Trophoblast cell (in vitro differentiated cells and primary cell): ENCODE results near the gene SPINT3.
"Not testable (repeated sequence)": the region's sequence is repeated elsewhere in the genome, so short reads cannot be mapped to it uniquely, and the experiment has no call there.

Experiments used
- DNase-seq, 2 donors: peaks; one replicate each; pipeline ENCODE4 v3.0.0-alpha.2; 2016
- H2AFZ ChIP-seq: 2 replicates; pipeline ENCODE4 v1.6.1; 2013; ENCODE audit warnings: low read length, moderate library complexity, mild to moderate bottlenecking; ENCODE audit not compliant: insufficient read depth, poor library complexity
- H2AK5ac ChIP-seq: 2 replicates; pipeline ENCODE4 v1.6.1; 2013; ENCODE audit warnings: mild to moderate bottlenecking, low read length
- H2BK120ac ChIP-seq: 2 replicates; pipeline ENCODE4 v1.6.1; 2013; ENCODE audit warnings: low read length, mild to moderate bottlenecking, moderate library complexity; ENCODE audit not compliant: insufficient read depth, poor library complexity
- H2BK12ac ChIP-seq: 2 replicates; pipeline ENCODE4 v1.6.1; 2013; ENCODE audit warnings: mild to moderate bottlenecking, low read length, moderate library complexity
- H2BK5ac ChIP-seq: 2 replicates; pipeline ENCODE4 v1.6.1; 2013; ENCODE audit warnings: low read length, low read depth, moderate library complexity, mild to moderate bottlenecking; ENCODE audit not compliant: poor library complexity
- H3K14ac ChIP-seq: 2 replicates; pipeline ENCODE4 v1.6.1; 2013; ENCODE audit warnings: mild to moderate bottlenecking, low read length
- H3K18ac ChIP-seq: 2 replicates; pipeline ENCODE4 v1.6.1; 2013; ENCODE audit warnings: mild to moderate bottlenecking, low read length
- H3K23ac ChIP-seq: 2 replicates; pipeline ENCODE4 v1.6.1; 2013; ENCODE audit warnings: low read length
- H3K27ac ChIP-seq: 2 replicates; pipeline ENCODE4 v1.5.1; 2013; ENCODE audit warnings: low read depth, mild to moderate bottlenecking, inconsistent platforms, low read length, moderate library complexity
- H3K27me3 ChIP-seq: 2 replicates; pipeline ENCODE4 v1.6.1; 2013; ENCODE audit warnings: inconsistent platforms, mild to moderate bottlenecking, low read length, moderate library complexity; ENCODE audit not compliant: insufficient read depth
- H3K36me3 ChIP-seq, 2 experiments: 1 replicate in 1 of 2; 2 replicates in 1 of 2; pipeline ENCODE4 v1.6.1; 2013; ENCODE audit warnings: low read length in 2 of 2, mild to moderate bottlenecking in 2 of 2, moderate library complexity in 1 of 2; ENCODE audit not compliant: insufficient read depth in 2 of 2, control insufficient read depth in 1 of 2
- H3K4ac ChIP-seq: 2 replicates; pipeline ENCODE4 v1.6.1; 2013; ENCODE audit warnings: low read depth, mild to moderate bottlenecking, low read length, moderate library complexity
- H3K4me1 ChIP-seq, 2 experiments: 1 replicate in 1 of 2; 2 replicates in 1 of 2; pipeline ENCODE4 v1.6.1; 2013; ENCODE audit warnings: low read length in 2 of 2, mild to moderate bottlenecking in 2 of 2, moderate library complexity in 1 of 2; ENCODE audit not compliant: insufficient read depth in 2 of 2, control insufficient read depth in 1 of 2
- H3K4me2 ChIP-seq: 2 replicates; pipeline ENCODE4 v1.6.1; 2013; ENCODE audit warnings: inconsistent platforms, mild to moderate bottlenecking, low read length, moderate library complexity
- H3K4me3 ChIP-seq: 2 replicates; pipeline ENCODE4 v1.5.1; 2013; ENCODE audit warnings: mild to moderate bottlenecking, low read depth, low read length, inconsistent platforms
- H3K79me1 ChIP-seq: one replicate; pipeline ENCODE4 v1.6.1; 2013; ENCODE audit warnings: low read length
- H3K79me2 ChIP-seq: 2 replicates; pipeline ENCODE4 v1.6.1; 2013; ENCODE audit warnings: low read length, mild to moderate bottlenecking; ENCODE audit not compliant: control insufficient read depth, insufficient read depth, poor library complexity
- H3K9ac ChIP-seq: 2 replicates; pipeline ENCODE4 v1.6.1; 2013; ENCODE audit warnings: mild to moderate bottlenecking, low read length
- H3K9me3 ChIP-seq: 2 replicates; pipeline ENCODE4 v1.6.1; 2013; ENCODE audit warnings: low read depth, mild to moderate bottlenecking, control low read depth, inconsistent platforms, low read length; ENCODE audit not compliant: insufficient read depth
- H4K12ac ChIP-seq: 2 replicates; pipeline ENCODE4 v1.6.1; 2013; ENCODE audit warnings: low read depth, mild to moderate bottlenecking, low read length, moderate library complexity
- H4K8ac ChIP-seq: 2 replicates; pipeline ENCODE4 v1.6.1; 2013; ENCODE audit warnings: low read depth, mild to moderate bottlenecking, low read length, moderate library complexity
- H4K91ac ChIP-seq: one replicate; pipeline ENCODE4 v1.6.1; 2013; ENCODE audit warnings: low read depth, mild to moderate bottlenecking, low read length, moderate library complexity
- WGBS: extraction: QIAGEN DNeasy Blood & Tissue Kit; methylation state at CpG from one replicate; pipeline ENCODE4 v1.1.7; 2013; ENCODE audit warnings: missing lambda C conversion rate; ENCODE audit not compliant: insufficient read length, insufficient coverage; ENCODE audit errors: extremely low coverage; 5-methylcytosine and 5-hydroxymethylcytosine counted together

Gene SPINT3

DNA sequence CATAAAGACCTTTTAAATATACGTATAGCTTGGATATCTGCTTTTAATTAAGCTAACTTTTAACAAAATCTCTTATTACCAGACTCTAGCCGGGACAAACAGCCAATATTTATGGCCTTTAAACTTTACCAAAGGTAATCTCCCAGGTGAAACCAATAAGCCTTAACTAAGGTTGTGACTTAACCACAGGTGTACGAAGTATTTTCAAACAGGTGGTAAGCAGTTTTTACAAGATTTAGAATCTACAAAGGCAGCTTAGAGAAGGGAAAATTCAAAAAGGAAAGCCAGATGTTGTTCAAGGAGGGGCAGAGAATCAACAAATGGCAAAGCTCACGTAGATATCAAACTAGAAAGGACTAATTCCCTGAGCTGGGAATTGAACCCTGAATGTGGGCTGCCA lies 30.0 kb downstream of the SPINT3 start:
- H2AFZ ChIP-seq, result no peak overlapping the region
- no peak overlapping the region for H2BK5ac ChIP-seq
- WGBS, result no CpG with 5 or more reads among the region's 4 CpGs
- peaks cover 2% of the 10 kb centered on the region for H3K9me3 ChIP-seq
- peaks cover 1% of the 10 kb centered on the region for H3K79me1 ChIP-seq
- H2BK120ac ChIP-seq, result no peak overlapping the region
- no peak overlapping the region for H3K23ac ChIP-seq
- H3K18ac ChIP-seq, result no peak overlapping the region
- H3K79me2 ChIP-seq, result no peaks in the 10 kb centered on the region
- no peaks in the 10 kb centered on the region for H3K27me3 ChIP-seq
- H4K8ac ChIP-seq, result no peak overlapping the region
- H3K4me1 ChIP-seq, result peaks cover 5 to 9% of the 10 kb centered on the region in 2 experiments
- no peak overlapping the region for H2BK12ac ChIP-seq
- no peaks in the 10 kb centered on the region for H3K36me3 ChIP-seq
- no peak overlapping the region for H3K27ac ChIP-seq
- no peak overlapping the region for H3K14ac ChIP-seq
- no peak overlapping the region for H3K4me3 ChIP-seq
- H4K12ac ChIP-seq, result no peak overlapping the region
- no peak overlapping the region for H3K4ac ChIP-seq
- no peak overlapping the region for H3K4me2 ChIP-seq
- no peak overlapping the region for H2AK5ac ChIP-seq
- H3K9ac ChIP-seq, result no peak overlapping the region
- no peak overlapping the region for H4K91ac ChIP-seq
- no peak for DNase-seq

DNA sequence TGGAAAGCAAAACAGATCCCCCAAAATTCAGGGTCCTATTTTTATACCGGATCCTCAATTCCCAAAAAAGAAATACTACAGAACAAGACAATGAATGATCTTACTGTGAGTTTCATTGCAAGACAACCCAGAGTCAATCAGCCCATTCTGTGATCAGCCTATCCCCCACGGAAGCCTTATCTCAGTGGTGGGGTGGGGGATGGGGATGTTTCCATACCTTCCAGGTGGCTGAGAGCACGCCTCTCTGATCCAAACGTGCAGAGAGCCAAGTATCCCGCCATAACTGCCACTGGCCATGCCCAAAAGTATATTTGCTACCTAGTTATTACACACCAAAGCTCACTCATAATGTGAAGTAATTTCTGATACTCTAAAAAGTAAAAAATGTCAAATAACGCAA lies 30.7 kb downstream of the SPINT3 start:
- Histone ChIP-seq H4K8ac (no peak overlapping the region), H2BK12ac (no peak overlapping the region), H3K4ac (no peak overlapping the region), H3K9ac (no peak overlapping the region), H2AFZ (no peak overlapping the region), H3K18ac (no peak overlapping the region), H2AK5ac (no peak overlapping the region), H3K23ac (no peak overlapping the region), H3K9me3 (peaks cover 2% of the 10 kb centered on the region), H3K4me2 (no peak overlapping the region), H3K27ac (no peak overlapping the region), H3K79me2 (no peaks in the 10 kb centered on the region), H4K91ac (no peak overlapping the region), H2BK120ac (no peak overlapping the region), H3K27me3 (no peaks in the 10 kb centered on the region), H3K4me1 (peaks cover 5 to 9% of the 10 kb centered on the region in 2 experiments), H3K14ac (no peak overlapping the region), H4K12ac (no peak overlapping the region), H3K4me3 (no peak overlapping the region), H3K36me3 (no peaks in the 10 kb centered on the region), H3K79me1 (peaks cover 1% of the 10 kb centered on the region), H2BK5ac (no peak overlapping the region)
- WGBS, result no CpG with 5 or more reads among the region's 6 CpGs
- no peak for DNase-seq

DNA sequence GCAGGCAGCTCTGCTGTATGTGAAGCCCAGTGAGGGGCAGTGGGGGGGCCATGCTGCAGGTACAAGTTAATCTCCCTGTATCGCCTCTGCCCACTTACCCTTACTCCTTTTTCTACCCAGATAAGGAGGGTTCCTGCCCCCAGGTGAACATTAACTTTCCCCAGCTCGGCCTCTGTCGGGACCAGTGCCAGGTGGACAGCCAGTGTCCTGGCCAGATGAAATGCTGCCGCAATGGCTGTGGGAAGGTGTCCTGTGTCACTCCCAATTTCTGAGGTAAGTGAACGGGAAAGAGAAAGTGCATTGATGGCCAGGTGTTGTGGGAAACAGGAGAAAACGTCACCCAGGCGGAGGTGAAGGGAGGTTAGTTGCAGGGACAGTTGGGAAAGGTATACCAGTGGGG lies 35.6 kb downstream of the SPINT3 start:
- DNase-seq, result no peak
- Histone ChIP-seq H3K4me2 (no peak overlapping the region), H3K79me2 (no peaks in the 10 kb centered on the region), H3K23ac (no peak overlapping the region), H3K79me1 (no peaks in the 10 kb centered on the region), H3K4me3 (no peak overlapping the region), H2BK120ac (no peak overlapping the region), H4K91ac (no peak overlapping the region), H3K9me3 (no peaks in the 10 kb centered on the region), H3K14ac (no peak overlapping the region), H2AK5ac (no peak overlapping the region), H3K36me3 (peaks cover 0 to 1% of the 10 kb centered on the region in 2 experiments), H2AFZ (no peak overlapping the region), H3K18ac (no peak overlapping the region), H3K27ac (no peak overlapping the region), H2BK5ac (no peak overlapping the region), H3K4ac (no peak overlapping the region), H4K12ac (no peak overlapping the region), H2BK12ac (no peak overlapping the region), H3K4me1 (no peaks in the 10 kb centered on the region), H4K8ac (no peak overlapping the region), H3K27me3 (no peaks in the 10 kb centered on the region), H3K9ac (no peak overlapping the region)
- WGBS, result no CpG with 5 or more reads among the region's 7 CpGs

DNA sequence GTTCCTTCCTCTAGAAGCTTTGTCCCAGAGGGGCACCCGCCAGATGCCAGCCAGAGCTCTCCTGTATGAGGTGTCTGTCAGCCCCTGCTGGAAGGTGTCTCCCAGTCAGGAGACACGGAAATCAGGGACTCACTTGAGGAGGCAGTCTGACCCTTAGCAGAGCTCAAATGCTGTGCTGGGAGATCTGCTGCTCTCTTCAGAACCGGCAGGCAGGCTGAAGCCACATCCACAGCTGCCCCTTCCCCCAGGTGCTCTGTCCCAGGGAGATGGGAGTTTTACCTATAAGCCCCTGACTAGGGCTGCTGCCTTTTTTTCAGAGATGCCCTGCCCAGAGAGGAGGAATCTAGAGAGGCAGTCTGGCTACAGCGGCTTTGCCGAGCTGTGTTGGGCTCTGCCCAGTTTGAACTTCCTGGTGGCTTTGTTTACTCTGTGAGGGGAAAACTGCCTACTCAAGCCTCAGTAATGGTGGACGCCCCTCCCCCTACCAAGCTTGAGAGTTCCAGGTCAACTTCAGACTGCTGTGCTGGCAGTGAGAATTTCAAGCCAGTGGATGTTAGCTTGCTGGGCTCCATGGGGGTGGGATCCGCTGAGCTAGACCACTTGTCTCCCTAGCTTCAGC lies 37.8 kb downstream of the SPINT3 start:
- H3K4ac ChIP-seq, H3K18ac ChIP-seq, H2BK5ac ChIP-seq, H3K9ac ChIP-seq, H3K4me3 ChIP-seq, H3K14ac ChIP-seq, H3K36me3 ChIP-seq, H2AK5ac ChIP-seq, H2AFZ ChIP-seq, H3K9me3 ChIP-seq, H2BK120ac ChIP-seq, H3K27me3 ChIP-seq, H3K27ac ChIP-seq, H3K4me1 ChIP-seq, H3K4me2 ChIP-seq, H4K91ac ChIP-seq, H4K8ac ChIP-seq, DNase-seq, H3K23ac ChIP-seq, H3K79me2 ChIP-seq, H2BK12ac ChIP-seq, H3K79me1 ChIP-seq, H4K12ac ChIP-seq: not testable (repeated sequence)
- no CpG with 5 or more reads among the region's 7 CpGs for WGBS
